Right forelimb (tissue), 1 donor: Measurements from ENCODE around the gene GALNT15.

Source experiments
- DNase-seq: peaks from one replicate; pipeline ENCODE4 v3.0.0-alpha.2; 2018

GALNT15 gene

DNA sequence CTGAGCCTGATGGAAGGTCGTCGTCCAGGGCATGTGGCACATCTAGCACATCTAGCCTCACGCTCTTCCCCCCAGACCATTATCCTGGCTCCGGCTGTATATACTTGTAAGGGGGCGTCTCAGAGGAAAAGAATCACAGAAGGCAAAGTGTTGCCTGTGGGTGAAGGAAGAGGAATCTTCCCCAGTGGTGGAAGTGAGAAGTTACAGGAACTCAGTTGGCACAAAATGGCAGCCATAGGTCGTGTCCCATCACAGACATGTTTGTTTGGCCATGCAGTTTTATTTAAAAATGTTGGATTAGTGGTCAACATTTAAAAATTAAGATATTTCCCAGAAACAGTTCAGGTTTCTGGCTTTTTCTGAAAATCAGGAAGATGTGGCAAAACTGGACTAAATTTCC lies 13.6 kb downstream of the GALNT15 start:
- no peak for DNase-seq

DNA sequence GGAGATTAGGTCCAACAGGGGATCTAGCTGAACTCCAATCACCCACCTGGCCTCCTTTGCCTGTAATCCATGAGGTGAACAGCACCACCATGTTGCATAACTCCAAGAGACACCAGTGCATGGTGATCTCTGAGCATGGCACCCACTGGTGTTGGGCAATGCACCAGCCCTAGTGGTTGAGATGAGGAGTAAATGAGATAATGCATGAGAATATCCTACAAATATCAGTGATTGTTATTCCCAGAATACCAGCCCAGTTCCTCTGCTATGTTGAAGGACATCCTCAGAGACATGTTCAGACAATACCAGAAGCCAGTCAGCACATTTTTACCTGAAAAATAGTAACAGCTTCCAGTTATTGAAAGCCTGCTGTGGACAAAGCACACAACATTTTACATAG lies 14.7 kb downstream of the GALNT15 start:
- no peak for DNase-seq

DNA sequence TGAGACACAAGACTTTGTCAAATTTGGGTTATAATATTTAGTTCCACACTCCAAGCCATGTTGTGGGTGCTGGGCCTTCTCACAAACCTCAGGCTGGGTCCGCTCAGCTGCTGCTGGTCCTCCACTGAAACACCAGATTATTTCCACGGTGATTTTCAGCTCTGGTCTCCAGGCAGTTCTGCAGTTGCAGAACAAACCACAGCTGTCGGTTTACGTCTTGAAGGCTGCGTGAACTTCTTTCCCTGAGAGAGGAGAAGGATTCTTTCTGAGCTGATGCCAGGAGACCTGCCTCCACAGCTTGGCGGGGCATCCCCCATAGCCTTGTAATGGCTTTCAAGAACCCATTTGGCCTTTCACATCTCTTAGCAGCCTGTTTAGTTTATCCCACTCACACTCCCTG lies 16.2 kb downstream of the GALNT15 start:
- DNase-seq: no peak

DNA sequence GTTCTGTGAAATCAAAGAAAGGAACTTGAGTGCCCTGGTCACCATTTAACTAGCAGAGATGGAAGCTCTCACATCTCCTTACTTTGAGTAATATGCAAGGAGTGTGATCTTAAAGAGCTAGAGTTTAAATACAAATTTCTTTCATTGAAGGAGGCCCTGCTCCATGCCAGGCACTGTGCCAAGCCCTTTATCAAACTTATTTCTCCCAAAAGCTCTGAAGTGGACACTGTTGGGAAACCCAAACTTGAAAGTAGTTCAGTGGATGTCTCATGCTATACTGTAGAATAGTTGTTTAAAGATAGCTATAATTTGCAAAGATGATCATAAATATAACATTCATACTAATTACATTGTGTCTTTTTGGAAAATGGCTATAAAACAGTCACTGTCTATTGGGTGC lies 17.1 kb downstream of the GALNT15 start:
- no peak for DNase-seq

DNA sequence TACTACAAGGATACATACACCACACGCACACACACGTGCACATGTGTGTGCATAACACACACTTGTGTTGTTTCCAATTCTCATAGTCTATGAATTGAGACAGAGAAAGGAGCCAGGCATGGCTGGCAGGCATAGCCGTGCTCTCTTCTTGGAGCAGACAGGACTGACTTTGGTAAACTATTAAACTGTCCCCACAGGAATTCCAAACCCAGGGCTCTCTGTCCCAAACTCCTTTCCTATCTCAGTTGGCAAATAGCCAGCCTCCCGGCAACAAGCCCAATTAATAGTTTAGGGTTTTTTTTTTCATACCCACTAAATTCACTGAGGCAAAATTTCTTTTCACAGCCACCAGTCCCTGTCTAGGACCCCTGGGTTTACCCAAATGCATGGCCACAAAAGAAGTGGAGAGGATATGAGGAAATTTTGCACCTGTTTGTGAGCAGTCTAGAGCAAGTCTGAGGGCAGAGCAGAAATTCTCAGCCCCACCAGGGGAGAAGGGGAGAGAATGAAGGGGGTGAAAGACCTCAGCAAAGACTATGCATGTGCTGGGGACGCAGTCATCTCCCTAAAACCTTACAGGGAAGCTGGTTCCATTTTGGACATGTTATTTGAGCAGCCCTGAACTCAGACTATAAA lies 17.8 kb downstream of the GALNT15 start:
- DNase-seq: no peak

DNA sequence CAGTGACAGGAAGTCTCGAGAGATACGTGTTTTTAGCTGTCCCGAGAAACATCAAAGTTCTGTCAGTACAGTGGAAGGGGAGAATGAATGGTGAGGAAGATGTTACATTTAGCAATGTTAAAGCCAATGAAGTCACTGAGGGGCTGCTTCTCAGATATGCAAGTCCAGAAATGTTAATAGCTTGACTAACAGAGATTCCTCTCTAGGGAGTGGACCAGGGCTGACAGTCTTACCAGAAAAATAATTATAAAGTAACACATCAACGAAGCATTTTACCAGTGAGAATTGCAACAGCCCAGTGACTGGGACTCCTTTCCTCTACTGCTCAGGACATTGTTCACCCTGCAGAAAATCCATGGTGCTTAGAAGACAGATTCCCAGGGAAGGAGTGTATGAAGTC lies 23.9 kb downstream of the GALNT15 start:
- no peak for DNase-seq

DNA sequence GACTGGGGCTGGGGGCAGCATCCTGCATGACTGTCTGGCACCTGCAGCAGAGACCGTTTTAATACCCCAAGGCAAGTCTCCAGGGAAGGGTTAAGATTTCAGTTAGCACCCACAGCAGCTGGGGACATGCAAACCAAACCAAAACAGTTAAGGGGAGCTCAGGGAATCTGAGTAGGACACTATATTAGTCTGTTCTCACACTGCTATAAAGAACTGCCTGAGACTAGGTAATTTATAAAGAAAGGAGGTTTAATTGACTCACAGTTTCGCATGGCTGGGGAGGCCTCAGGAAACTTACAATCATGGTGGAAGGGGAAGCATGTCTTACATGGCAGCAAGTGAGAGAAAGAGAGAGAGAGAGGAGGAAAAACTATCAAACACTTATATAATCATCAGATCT lies 25.3 kb downstream of the GALNT15 start:
- no peak for DNase-seq

DNA sequence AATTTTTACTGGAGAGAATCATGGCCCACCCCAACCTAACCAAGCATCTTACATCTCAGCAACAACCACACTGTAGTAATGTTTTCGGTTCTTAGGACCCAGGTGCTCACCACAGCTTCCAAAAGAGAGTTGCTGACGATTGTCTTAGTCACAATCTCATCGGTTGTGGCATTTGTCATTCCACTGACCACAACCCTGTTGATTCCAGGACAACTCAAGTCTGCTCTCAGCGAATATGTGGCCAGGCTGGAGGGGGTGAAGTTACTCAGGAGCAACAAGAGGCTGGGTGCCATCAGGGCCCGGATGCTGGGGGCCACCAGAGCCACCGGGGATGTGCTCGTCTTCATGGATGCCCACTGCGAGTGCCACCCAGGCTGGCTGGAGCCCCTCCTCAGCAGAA lies 25.9 kb downstream of the GALNT15 start:
- no peak for DNase-seq

DNA sequence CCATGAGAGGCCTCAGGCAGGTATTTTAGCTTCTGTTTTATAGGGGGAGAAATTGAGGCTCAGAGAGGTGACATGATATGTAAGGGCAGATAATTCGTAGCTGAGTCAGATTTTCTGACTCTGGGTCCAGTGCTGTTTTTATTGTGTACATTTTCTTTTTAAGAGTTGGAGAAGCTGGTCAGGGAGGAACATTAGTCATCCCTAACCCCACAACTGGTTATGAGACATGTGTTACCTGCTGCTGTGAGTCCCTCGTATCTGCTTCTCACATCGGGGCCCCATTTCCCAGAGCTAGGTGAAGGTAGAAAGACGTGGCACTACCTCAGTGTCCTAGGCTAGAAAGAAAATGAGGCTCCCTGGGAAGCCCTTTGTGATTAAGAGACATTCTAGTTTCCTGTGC lies 28.6 kb downstream of the GALNT15 start:
- no peak for DNase-seq

DNA sequence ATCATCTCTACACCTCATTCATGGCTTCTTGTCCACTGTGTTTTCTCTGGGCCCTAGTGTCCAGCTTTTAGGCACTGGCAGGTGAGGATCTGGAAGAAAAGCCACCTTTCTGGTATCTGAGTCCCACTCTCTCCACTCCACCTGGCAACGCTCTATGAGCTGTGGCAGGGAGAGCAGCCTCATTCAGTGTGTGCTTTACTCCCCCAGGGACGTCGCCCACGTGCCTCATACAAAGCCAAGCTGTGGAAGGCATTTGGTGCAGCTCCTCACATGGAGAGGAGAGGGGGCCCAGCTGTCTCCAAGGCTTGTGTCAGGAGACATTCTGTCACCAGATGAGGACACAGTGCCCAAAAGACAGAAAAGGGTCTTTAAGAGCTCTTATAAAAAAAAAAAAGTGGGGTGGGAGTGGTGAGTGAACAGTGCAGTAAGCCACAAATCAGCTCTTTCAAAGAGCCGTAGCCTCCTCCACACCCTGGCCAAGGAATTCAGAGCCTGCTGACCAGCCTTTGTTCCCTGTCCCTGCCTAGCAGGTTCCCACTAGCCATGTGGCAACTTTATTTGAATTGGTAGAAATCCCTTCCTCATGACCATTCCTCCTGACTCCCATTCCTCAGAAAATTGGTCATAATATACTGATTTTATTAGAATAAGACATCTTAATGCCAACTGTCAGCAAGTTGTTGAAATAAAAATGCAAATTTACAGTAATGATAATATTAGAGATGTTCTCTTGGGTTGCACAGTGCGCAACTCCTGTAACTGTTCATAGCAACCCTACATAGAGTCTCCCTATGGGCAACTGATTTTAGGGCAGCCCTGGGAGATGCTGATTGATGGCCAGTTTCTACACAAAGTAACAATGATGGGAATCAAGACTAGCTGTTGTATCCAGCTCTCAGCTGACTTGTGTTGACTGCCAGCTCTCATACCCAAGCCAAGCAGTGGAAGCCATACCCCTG lies 29.5 kb downstream of the GALNT15 start:
- DNase-seq: no peak

DNA sequence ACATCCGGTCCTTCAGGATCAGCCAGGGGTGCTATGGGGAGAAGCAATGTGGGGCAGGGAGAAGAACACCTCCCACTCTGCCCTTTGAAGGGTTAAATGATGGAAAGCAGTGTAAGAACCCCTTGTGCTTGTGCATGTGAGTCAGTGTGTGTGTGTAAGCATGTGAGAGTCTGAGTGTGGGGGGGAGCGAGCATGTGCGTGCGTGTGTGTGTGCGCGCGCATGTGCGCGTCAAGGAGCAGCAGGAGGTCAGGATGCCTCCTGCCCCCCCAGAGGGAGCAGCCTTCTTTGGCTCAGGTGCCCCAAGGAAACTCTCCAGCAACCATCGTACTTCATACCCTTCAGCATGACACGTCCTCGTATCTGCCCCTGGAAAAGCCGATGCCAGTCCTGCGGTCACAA lies 30.3 kb downstream of the GALNT15 start:
- no peak for DNase-seq

DNA sequence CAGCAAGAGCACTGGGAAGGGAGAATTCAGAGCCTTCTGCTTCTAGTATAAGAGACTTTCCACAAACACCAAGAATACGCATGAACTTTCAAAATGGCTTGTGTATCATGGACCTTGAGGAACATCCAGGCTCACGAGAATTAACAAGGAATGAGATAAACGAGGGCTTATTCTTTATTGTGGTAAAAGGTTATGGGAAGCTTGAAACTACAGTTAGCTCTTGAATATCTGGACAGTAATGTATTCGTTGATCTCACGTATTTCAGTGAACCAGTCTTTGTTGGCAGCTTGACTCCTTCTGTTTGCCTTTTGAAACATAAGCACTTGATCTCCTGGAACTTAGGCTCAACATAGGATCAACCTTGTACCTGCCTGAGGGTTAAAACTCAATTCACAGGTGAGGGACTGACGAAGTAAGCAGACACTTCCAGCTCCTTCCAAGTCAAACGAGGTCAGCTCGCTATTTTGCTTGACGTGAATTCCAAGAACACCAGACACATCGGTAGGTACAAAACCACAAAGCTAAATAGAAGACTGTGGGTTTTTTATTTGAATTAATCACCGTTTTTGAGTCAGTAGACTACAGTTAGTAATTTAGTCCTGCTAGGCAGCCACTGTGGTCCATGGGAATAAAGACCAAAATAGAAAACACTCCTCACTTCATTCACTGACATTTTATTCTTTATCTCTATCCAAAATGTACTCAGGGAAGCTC lies 30.8 kb downstream of the GALNT15 start:
- no peak for DNase-seq

DNA sequence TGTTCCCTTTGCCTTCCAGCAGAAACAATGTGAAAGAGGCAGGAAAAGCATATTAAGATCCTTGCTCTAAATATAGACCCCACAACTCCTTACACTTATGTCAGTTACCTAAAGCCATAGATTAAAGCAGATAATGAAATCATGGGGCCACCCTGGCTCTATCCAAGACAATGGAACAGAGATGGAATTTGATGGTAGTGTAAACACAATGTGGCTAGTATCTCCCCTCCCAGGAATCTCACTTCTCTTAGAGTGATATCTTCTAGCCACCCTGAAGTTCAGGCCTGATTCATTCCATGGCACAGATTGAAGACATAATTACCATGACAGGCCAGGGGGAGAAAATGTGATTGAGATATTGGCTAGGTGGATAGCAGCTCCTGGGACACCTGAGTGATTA lies 32.6 kb downstream of the GALNT15 start:
- no peak for DNase-seq

DNA sequence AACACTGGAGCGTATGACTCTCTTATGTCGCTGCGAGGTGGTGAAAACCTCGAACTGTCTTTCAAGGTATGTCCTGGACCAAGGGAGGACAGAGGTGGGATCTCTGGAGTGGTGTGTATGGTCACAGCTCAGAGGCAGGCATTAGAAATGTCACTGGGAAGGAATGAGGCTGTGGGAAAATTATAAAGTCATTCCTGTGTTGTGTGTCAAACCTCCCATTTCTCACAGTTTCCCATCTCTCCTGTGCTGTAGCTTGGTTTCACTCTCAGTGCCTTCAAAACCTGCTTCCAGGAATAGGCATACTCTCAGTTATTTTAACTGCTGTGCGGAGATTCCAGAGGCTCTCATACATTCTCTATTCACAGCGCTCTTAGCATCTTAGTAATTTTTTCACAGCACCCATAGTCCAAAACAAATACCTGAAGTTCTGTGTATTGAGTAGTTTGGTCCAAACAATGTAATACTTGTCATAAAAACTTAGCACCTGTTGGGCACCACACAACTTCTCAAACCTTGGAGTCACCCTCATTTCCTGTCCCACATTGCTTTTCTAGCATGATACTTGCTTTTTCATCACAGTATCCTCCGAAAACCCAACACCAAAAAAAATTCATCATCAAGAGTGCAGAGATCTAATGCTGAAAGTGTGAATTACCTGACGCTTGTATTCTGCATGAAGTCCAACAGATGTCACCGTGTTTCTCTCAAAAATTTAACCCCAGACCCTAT lies 36.9 kb downstream of the GALNT15 start:
- no peak for DNase-seq

DNA sequence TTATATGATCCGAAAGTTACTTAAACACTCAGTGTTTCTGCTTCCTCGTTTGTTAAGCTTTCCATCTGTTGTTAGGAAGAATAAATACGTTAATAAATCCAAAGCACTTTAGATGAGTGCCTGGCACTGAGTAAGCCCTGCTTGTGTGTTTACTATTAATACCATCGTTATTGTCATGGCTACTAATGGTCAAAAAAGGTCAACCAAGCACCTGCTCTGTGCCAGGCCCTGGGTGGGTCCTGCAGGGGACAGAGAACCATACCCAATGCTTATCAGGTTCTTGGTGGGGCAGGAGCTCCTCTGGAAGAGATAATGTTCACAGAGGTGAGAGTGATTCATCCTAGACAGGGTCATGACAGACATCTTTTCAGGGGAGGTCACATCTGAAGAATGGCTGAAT lies 39.9 kb downstream of the GALNT15 start:
- DNase-seq: no peak

DNA sequence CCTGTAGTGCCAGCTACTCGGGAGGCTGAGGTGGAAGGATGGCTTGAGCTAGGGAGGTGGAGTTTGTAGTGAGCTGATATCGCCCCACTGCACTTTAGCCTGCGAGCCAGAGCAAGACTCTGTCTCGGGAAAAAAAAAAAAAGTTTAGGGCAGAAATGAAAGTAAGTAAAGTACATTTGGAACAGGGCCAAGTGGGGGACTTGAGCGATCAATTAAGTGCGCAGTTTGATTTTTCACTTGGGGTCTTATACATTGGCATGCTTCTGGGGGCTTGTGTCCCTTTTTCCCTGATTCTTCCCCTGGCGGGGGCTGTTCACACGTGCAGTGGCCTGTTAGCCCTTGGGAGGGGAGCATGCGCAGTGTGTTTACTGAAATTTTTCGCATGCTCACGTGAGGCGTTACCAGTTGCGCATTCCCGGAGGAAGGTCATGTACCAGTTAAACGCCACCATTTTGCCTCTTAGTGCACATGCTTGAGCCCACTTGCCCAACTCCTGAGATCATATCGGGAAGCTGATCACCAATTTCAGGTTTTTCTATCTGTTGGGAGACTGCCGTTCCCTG lies 42.0 kb downstream of the GALNT15 start:
- DNase-seq: no peak

DNA sequence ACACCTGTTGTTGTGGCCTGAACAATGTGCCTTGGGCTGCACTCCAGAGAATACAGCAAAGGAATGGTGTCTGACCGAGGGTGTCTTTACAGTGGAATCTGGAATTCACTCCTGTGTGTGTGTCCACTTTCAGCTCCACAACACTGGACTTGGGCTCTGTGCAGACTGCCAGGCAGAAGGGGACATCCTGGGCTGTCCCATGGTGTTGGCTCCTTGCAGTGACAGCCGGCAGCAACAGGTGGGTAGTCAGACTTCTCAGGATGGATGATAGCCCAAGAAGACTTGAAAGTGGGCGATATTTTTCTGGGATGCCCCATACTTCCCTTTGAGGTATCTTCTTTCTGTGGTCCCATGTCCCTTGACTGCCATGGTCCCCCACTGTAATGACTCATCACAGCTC lies 45.3 kb downstream of the GALNT15 start:
- DNase-seq: no peak

DNA sequence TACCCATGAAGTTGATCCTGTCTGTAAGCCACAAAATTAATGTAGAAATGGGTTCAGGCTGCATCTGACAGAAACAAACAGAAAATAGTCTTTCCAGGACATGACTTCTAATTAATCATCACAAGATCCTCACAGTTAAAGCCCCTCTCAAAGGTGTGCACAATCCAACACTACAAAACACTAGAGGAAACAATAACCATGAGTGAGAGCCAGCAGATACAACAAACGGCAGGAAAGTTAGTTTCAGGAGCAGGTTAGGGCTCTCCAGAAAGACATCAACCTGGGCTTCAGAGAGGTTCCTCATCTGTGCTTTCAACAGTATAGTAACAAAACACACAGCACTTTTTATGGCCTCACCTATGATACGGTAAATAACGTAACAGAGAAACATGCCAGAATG lies 47.5 kb downstream of the GALNT15 start:
- DNase-seq: no peak

DNA sequence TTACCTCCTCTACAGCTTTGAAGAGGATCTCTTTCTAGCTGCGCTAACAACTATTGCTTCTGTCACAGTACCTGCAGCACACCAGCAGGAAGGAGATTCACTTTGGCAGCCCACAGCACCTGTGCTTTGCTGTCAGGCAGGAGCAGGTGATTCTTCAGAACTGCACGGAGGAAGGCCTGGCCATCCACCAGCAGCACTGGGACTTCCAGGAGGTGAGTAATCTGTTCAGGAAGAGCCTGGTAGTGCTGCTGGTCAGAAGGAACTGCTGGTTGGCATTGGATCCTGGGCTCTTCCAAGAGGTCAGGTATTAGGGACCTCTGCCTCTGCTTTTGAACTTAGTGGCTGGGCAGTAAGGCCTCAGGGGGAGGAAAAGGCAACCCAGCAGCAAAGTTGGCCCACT lies 48.1 kb downstream of the GALNT15 start:
- no peak for DNase-seq

DNA sequence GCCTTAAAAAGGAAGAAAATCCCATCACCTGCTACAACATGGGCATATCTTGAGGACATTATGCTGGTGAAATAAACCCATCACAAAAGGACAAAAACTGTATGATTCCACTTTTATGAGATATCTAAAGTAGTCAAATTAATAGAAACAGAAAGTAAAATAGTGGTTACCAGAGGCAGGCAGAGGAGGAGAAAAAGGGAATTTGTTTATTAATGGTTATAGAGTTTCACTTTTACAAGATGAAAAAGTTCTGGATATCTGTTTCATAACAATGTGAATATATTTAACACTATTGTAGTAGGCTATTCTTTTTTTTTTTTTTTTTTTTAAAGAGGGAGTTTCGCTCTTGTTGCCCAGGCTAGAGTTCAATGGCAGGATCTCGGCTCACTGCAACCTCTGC lies 49.8 kb downstream of the GALNT15 start:
- DNase-seq: no peak

DNA sequence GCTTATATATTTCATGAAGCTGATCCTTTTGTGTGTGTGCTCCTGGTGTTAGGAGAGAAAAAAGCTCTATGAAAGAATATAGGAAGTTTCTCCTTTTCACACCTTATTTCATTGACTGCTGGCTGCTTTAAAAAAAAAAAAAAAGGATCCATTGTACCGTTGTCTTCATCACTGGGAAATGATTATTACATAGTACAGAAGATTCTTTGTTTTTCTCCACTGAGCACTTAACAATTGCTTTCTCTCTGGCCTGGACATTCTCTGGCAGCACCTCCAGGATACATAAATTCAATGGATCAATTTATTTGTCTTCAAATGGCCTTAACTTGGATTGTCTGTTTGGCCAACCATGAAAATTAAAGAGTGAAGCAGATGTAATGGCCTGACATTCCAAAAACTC lies 53.1 kb downstream of the GALNT15 start:
- no peak for DNase-seq

DNA sequence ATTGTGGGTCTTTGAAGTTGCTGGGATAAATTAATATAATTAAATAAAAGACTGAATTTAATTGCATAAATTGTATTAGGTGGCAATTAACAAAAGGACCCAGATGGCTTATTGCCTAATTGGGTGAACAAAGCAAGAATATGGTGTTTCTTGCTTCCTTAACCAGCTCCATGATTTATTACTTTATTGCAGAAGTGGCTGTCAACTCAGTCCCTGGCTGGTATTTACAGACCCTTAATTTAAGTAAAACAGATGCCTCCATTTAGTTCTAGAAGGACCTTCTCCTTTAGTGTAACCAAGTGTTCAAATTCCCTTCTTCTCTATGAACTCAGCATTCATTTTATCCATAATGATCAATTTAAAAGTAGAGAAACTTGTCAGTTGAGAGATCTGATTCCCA lies 55.2 kb downstream of the GALNT15 start:
- DNase-seq: no peak

DNA sequence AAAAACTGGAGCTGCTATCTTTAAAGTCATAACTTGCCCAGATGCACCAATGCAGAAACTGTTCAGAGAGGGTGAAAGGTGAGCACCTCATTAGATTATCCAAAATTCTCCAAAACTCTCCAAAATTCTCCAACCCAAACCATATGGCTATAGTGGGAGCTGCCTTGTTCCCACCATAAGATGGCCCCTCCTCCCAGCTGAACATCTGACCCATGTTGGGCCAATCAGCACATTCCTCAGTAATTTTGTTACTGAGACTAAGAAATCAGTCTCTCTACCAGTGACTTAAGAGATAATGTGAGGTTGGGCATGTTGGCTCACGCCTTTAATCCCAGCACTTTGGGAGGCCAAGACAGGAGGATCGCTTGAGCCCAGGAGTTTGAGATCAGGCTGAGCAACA lies 57.5 kb downstream of the GALNT15 start:
- no peak for DNase-seq
